Activated T-cell treated with anti-CD3 and anti-CD28 coated beads for 4 hours (primary cell): ENCODE data around the gene CNTN4.
"Not testable (repeated sequence)": the region's sequence is repeated elsewhere in the genome, so short reads cannot be mapped to it uniquely, and the experiment has no call there.

ENCODE experiments used
- DNase-seq: peaks from one replicate; pipeline ENCODE4 v3.0.0-alpha.2; 2020

The CNTN4 gene

GRCh38 chr3:2098398-2099027 lies at the start of gene CNTN4:
Gene CNTN4 (plus strand): TSS chr3:2098866.
- no peak for DNase-seq

- DNase-seq, result no peak
These were observed 37.3 kb upstream of the CNTN4 start for GRCh38 chr3:2061360-2061759.

GRCh38 chr3:2071531-2071930 lies 27.1 kb upstream of the CNTN4 start:
- DNase-seq, result no peak

GRCh38 chr3:2078821-2079220 lies 19.8 kb upstream of the CNTN4 start:
- DNase-seq, result no peak

- DNase-seq, result no peak
These were observed 15.7 kb upstream of the CNTN4 start for GRCh38 chr3:2082871-2083480.

GRCh38 chr3:2083558-2083957 lies 15.1 kb upstream of the CNTN4 start:
- DNase-seq, result not testable (repeated sequence)

GRCh38 chr3:2090095-2090911 lies 8.4 kb upstream of the CNTN4 start:
- no peak for DNase-seq

- no peak for DNase-seq
These were observed 5.9 kb upstream of the CNTN4 start for GRCh38 chr3:2092758-2093157.

- DNase-seq, result no peak
These were observed 3.7 kb upstream of the CNTN4 start for GRCh38 chr3:2094941-2095340.

- DNase-seq, result no peak
These were observed 2.5 kb upstream of the CNTN4 start for GRCh38 chr3:2096216-2096615.

- no peak for DNase-seq
These were observed 950 bp upstream of the CNTN4 start for GRCh38 chr3:2097641-2098191.

- DNase-seq, result no peak
These were observed 484 bp downstream of the CNTN4 start for GRCh38 chr3:2099028-2099671.

- DNase-seq, result no peak
These were observed 1.1 kb downstream of the CNTN4 start for GRCh38 chr3:2099779-2100191.

- no peak for DNase-seq
These were observed 7.8 kb downstream of the CNTN4 start for GRCh38 chr3:2106438-2106837.

GRCh38 chr3:2110597-2111117 lies 12.0 kb downstream of the CNTN4 start:
- no peak for DNase-seq

GRCh38 chr3:2114617-2115275 lies 16.1 kb downstream of the CNTN4 start:
- no peak for DNase-seq

GRCh38 chr3:2130726-2131125 lies 32.1 kb downstream of the CNTN4 start:
- DNase-seq, result no peak

- no peak for DNase-seq
These were observed 34.5 kb downstream of the CNTN4 start for GRCh38 chr3:2133146-2133545.

- DNase-seq, result no peak
These were observed 39.0 kb downstream of the CNTN4 start for GRCh38 chr3:2137651-2138050.

GRCh38 chr3:2141482-2141881 lies 42.8 kb downstream of the CNTN4 start:
- DNase-seq, result no peak

- no peak for DNase-seq
These were observed 50.1 kb downstream of the CNTN4 start for GRCh38 chr3:2148561-2149340.

- no peak for DNase-seq
These were observed 54.4 kb downstream of the CNTN4 start for GRCh38 chr3:2153053-2153452.
